ENCODE results near the gene MTOR.
"Not testable (repeated sequence)": the region's sequence is repeated elsewhere in the genome, so short reads cannot be mapped to it uniquely, and the experiment has no call there.

The MTOR gene

DNA sequence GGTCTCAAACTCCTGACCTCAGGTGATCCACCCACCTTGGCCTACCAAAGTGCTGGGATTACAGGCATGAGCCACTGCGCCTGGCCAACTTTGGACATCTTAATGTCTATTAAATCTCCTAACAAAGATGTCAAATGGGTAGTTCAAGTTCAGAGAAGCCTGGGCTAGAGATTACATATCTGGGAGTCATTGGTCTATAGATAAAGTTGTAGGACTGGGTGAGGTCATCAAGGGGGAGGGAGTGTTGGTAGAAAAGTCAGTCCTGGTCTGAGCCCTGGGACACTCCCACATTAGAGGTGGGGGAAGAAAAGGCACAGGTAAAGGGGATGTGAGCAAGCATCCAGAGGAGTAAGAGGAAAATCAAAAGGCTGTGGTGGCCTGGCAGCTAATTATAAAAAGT lies 17.3 kb upstream of the MTOR start:
- H3K27ac ChIP-seq = no peak overlapping the region
- TF ChIP-seq ZFX (IDR thresholded peaks at IDR 0.05) = no peak
- TF ChIP-seq, protein P1, sequence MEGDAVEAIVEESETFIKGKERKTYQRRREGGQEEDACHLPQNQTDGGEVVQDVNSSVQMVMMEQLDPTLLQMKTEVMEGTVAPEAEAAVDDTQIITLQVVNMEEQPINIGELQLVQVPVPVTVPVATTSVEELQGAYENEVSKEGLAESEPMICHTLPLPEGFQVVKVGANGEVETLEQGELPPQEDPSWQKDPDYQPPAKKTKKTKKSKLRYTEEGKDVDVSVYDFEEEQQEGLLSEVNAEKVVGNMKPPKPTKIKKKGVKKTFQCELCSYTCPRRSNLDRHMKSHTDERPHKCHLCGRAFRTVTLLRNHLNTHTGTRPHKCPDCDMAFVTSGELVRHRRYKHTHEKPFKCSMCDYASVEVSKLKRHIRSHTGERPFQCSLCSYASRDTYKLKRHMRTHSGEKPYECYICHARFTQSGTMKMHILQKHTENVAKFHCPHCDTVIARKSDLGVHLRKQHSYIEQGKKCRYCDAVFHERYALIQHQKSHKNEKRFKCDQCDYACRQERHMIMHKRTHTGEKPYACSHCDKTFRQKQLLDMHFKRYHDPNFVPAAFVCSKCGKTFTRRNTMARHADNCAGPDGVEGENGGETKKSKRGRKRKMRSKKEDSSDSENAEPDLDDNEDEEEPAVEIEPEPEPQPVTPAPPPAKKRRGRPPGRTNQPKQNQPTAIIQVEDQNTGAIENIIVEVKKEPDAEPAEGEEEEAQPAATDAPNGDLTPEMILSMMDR (conservative IDR thresholded peaks at IDR 0.05) = no peak

DNA sequence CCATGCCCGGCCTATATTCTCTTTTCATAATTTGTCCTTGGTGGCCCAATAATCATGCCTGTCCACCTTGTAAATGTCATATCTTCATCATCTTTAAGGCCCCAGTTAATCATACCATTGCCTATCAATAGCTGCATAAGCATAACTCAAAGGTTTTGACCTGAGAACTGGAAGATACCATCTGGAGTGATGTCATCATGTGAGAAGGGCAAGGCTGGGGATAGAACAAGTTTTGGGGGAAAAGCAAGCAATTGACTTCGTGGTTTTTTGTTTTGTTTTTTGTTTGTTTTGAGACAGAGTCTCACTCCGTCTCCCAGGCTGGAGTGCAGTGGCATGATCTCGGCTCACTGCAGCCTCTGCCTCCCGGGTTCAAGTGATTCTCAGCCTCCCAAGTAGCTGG lies 16.8 kb upstream of the MTOR start:
- TF ChIP-seq ZFX (IDR thresholded peaks at IDR 0.05) = no peak
- TF ChIP-seq, protein P1 (conservative IDR thresholded peaks at IDR 0.05) = no peak
- H3K27ac ChIP-seq = no peak overlapping the region

DNA sequence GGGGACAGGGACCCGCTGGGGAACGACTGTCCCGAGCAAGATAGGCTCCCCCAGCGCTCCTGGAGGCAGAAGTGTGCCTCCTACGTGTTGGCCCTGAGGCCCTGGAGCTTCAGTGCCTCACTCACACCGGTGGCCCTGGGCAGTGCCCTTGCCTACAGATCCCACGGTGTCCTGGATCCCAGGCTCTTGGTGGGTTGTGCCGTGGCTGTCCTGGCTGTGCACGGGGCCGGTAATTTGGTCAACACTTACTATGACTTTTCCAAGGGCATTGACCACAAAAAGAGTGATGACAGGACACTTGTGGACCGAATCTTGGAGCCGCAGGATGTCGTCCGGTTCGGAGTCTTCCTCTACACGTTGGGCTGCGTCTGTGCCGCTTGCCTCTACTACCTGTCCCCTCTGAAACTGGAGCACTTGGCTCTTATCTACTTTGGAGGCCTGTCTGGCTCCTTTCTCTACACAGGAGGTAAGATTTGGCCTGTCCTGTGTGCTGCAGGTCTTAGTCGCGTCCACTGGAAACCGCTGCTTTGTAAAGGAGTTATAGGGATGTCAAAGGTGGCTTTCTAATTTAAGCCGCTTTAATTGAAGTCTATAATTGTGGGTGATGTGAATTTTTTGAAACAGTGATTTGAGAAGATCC lies 11.4 kb upstream of the MTOR start:
- TF ChIP-seq, protein P1 (conservative IDR thresholded peaks at IDR 0.05) = no peak
- peak; percentile 60; the same call in 1 of the 2 replicates for TF ChIP-seq ZFX (IDR thresholded peaks at IDR 0.05)
- H3K27ac ChIP-seq = peak overlapping the region; percentile 89

DNA sequence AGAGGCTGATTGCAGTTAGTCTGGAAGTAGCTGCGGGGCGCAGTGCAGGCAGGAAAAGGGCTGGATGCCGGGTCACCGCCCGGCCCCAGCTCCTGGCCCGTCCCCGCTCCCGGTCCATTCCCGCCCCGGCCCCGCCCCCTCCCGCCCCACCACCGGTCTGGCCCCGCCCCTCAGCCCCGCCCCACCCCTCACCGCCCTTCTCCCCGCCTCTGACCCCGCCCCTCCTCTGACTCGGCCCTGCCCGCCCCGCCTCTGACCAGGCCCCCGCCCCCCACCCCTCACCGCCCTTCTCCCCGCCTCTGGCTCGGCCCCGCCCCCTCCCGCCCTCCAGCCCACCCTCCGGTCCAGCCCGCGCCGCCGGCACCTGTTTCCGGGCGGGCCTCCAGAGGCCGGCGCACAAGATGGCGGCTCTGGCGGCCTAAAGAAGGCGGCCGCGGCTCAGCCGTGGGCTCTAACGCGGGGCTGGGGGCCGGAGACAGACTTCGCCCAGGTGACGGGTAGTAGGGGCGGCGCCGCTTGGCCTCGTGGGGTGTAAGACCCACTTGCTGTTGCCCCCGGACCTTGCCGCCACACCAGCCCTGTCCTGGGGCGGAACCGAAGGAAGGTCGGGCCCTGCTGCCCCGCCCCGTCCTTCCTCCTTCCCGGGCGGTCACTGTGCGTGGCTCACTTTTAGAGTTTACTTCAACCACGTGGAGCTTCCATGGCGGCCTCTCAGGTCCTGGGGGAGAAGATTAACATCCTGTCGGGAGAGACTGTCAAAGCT lies 10.7 kb upstream of the MTOR start, which contains the start of gene UBIAD1:
Gene UBIAD1, plus strand, starts transcription at position 367 of the 763 bp plus-strand sequence. Its CDS starts 334 bp downstream, at position 701.
- peak within 1 kb of the TSS; percentile 89 for H3K27ac ChIP-seq
- peak; percentile 87 for TF ChIP-seq ZFX (IDR thresholded peaks at IDR 0.05)
- TF ChIP-seq, protein P1 (conservative IDR thresholded peaks at IDR 0.05) = no peak

DNA sequence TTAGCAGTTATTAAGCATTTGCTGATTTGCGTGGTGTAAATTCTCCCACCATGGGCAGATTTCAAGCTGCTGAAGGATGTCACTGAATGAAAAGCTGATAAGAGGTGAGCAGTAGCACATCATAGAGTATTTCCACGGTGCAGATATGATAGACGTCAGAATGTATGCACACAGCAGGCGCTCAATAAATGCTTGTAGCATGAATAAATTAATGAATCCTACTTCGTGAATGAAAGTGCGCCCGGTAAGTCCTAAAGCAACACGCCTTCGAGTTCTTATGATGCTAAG lies 10.1 kb upstream of the MTOR start:
- TF ChIP-seq ZFX (IDR thresholded peaks at IDR 0.05) = no peak
- TF ChIP-seq, protein P1 (conservative IDR thresholded peaks at IDR 0.05) = no peak
- H3K27ac ChIP-seq = 0 out of 2 replicates have a peak overlapping the region, but pooled peaks have one; percentile 8

DNA sequence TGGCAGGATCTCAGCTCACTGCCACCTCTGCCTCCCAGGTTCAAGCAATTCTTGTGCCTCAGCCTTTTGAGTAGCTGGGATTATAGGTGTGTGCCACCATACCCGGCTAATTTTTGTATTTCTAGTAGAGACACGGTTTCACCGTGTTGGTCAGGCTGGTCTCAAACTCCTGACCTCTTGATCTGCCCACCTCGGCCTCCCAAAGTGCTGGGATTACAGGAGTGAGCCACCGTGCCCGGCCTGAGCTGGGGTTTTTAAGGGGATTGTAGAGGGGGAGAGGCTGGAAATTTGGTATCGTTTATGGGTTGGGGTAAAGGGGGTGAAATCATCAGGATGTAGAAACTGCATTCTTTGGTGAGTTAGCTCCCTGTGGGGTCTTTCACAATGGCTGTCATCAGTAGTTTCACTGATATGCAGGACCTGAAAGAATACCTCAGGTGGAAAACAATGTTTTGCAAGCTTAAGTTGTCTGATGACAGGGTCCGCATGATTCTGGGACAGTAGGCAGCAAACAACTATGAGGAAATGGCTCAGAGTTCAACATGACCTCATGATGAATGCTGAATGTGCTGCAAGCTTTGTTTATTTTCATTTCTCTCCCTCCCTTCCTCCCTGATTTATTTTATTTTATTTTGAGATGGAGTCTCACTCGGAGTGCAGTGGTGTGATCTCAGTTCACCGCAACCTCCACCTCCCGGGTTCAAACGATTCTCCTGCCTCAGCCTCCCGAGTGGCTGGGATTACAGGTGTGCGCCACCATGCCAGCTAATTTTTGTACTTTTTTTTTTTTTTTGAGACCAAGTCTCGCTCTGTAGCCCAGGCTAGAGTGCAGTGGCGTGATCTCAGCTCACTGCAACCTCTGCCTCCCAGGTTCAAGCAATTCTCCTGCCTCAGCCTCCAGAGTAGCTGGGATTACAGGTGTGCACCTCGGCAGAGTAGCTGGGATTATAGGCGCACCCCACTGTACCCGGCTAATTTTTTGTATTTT lies 5.3 kb upstream of the MTOR start:
- H3K27ac ChIP-seq = not testable (repeated sequence)

DNA sequence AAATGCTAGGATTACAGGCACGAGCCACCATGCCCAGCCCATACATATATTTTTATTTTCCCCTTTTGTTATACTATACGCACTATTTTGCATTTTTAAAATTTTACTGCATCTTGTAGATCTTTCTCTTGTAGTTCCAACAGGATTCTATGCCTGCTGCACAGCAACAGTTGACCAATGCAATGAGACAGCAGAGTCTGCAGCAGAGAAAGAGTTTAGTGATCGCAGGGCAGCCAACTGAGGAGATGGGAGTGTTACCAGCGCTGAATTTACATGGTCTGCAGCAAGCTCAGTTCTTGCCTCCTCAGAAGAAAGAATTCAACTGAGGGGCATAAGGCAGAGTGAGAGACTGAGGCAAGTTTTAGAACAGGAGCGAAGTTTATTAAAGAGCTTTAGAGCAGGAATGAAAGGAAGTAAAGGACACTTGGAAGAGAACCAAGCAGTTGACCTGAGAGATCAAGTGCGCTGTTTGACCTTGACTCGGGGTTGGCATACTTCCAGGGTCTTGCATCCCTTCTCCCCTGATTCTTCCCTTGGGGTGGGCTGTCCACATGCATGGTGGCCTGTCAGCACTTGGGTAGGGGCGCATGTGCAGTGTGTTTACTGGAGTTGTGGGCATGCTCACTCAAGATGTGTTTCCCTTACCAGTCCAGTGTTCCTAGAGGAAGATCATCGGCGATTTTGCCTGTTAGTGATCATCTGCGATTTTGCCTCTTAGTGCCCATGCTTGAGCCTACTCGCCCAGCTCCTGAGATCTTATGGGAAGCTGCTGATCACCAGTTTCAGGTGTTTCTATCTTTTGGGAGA lies 4.1 kb upstream of the MTOR start:
- no peak overlapping the region for H3K27ac ChIP-seq
- no peak for TF ChIP-seq ZFX (IDR thresholded peaks at IDR 0.05)
- TF ChIP-seq, protein P1 (conservative IDR thresholded peaks at IDR 0.05) = no peak
